SKM-1 (cell line): ENCODE data around the gene ZNF804A.

ENCODE experiments used
- DNase-seq: peaks from one replicate; lab custom pipeline; 2025; ENCODE audit not compliant: unreplicated experiment; lab: John Stamatoyannopoulos, UW

Gene ZNF804A

DNA sequence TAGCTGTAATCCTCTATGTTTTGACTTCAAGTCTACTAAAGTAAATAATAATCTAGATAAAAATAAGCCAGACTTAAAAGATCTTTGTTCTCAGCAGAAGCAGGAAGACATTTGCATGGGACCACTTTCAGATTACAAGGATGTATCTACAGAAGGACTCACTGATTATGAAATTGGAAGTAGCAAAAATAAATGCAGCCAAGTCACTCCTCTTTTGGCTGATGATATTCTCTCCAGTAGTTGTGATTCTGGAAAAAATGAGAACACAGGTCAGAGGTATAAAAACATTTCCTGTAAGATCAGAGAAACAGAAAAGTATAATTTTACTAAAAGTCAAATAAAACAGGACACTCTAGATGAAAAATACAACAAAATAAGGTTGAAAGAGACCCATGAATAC is 338.4 kb downstream of the ZNF804A start:
- no peak for DNase-seq

DNA sequence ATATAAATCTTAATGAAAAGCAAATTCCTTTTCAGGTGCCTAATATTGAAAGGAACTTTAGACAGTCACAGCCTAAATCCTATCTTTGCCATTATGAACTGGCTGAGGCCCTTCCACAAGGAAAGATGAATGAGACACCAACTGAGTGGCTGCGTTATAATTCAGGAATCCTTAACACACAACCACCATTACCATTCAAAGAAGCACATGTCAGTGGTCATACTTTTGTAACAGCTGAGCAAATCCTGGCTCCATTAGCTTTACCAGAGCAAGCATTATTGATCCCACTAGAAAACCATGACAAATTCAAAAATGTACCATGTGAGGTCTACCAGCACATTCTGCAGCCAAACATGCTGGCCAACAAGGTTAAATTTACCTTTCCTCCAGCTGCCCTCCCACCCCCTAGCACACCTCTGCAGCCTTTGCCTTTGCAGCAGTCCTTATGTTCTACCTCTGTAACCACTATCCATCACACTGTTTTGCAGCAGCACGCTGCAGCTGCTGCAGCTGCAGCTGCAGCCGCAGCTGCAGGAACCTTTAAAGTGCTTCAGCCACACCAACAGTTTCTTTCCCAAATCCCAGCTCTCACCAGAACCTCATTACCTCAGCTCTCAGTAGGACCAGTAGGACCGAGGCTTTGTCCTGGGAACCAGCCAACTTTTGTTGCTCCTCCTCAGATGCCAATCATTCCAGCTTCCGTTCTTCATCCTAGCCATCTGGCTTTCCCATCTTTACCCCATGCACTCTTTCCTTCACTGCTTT is 340.1 kb downstream of the ZNF804A start:
- no peak for DNase-seq

DNA sequence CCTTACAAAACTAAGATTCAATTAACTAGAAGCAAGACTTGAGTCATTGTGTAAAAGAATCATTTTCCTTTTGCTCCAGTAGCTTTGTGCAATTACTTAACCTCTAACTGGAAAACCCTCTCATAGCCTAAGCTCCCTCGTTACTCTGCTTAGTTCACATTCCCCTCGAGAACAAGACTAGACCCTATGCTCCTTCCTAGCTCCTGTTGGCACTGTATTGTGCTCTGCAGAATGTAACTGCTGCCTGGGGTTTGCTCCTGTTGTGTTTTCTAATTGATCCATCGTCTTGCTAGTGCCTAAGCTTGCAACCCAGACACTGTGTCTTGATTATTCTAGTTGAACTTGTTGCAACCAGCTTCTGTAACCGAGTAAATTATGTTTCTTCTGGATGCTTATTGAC is 347.0 kb downstream of the ZNF804A start:
- DNase-seq, result no peak

DNA sequence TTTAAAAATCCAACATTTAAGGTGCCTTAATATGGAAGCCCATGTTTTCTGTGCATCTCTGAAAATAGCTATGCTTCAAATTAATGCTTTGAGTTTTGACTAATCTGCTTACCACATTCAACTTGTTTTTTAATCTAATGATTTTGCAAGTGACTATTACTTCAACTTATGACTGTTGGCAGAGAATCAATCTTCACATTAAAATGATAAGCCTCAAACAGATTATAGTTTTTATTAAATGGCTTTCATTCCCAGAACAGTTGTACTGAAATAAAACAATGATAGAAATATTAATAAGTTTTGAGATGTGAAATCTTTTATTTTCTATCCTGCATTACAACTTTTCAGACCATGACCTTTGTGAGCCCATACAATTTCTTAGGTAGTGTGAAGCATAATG is 347.5 kb downstream of the ZNF804A start:
- DNase-seq, result no peak

DNA sequence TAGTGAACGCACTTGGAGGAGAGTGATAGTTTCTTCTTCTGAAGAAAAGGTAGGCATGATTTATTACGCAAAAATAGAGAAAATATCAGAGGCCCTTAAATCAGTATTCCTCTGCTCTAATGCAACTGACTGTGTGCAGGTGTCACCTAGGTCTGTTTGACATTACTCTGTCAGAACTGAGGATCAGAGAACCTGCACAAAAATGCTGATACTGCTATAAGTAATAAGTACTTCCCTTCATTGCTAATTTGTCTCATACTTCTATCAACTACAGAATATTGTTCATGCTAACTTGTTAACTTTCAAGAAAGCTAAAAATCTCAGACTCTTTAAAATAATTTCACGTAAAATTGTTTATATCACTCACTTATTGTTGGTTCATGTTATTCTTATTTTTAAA is 358.5 kb downstream of the ZNF804A start:
- no peak for DNase-seq

DNA sequence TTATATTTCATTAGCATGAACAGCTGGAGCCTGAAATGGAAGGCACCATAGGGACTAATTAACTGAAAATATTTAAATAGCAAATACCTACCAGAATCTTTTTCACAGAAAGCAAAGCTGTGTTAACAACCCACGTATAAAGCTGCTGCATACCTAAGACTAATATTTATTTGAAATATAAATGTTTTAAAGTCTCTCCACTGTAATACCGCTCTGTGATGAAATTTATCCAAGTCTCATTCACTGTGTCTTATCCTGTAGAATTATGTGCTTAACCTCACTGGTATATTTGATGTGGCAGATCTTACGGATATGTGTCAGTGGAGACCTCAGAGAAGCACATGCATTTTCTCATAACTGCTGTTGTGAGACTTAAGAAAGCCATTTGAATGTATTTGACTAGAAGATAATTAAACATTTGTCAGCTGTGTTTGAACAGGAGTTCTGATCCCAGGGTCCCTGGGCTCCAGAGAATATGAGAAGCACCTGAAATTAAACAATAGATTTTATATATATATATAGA is 373.3 kb downstream of the ZNF804A start:
- DNase-seq, result no peak
